HG02870 (cell line): ENCODE measurements around the gene IER3.
A peak's percentile ranks its signal among the peaks of the same experiment; 100 is the strongest.
"Not testable (repeated sequence)": the region's sequence is repeated elsewhere in the genome, so short reads cannot be mapped to it uniquely, and the experiment has no call there.

ENCODE experiments used
- ATAC-seq: cut with Tn5 transposase; IDR thresholded peaks from one replicate; pipeline ENCODE4 v1.9.1; 2021; ENCODE audit warnings: mild to moderate bottlenecking, moderate library complexity; ENCODE audit not compliant: unreplicated experiment

Gene IER3

GRCh38 chr6:30725713-30726505 lies 18.4 kb downstream of the IER3 start:
- ATAC-seq: no peak

GRCh38 chr6:30724906-30725667 lies 19.3 kb downstream of the IER3 start:
- no peak for ATAC-seq

GRCh38 chr6:30723843-30724741 lies 20.3 kb downstream of the IER3 start:
- not testable (repeated sequence) for ATAC-seq

GRCh38 chr6:30723159-30723842 lies 21.0 kb downstream of the IER3 start:
- not testable (repeated sequence) for ATAC-seq

GRCh38 chr6:30722280-30723112 lies 21.9 kb downstream of the IER3 start:
- no peak for ATAC-seq

- ATAC-seq: not testable (repeated sequence)
These were observed 22.4 kb downstream of the IER3 start for GRCh38 chr6:30722025-30722279.

GRCh38 chr6:30721198-30722024 lies 22.9 kb downstream of the IER3 start:
- ATAC-seq: peak; percentile 20

- no peak for ATAC-seq
These were observed 23.6 kb downstream of the IER3 start for GRCh38 chr6:30720738-30721197.

GRCh38 chr6:30719791-30720737 lies 24.3 kb downstream of the IER3 start, which contains the start of gene TUBB:
Gene TUBB, plus strand, starts transcription at chr6:30720352. Its CDS starts 155 bp downstream, at chr6:30720507.
- peak; percentile 46 for ATAC-seq

GRCh38 chr6:30719356-30719755 lies 25.0 kb downstream of the IER3 start:
- no peak for ATAC-seq

GRCh38 chr6:30717845-30718720 lies 26.3 kb downstream of the IER3 start:
- ATAC-seq: not testable (repeated sequence)

- peak; percentile 69 for ATAC-seq
These were observed 27.1 kb downstream of the IER3 start, which contains the start of gene MDC1 for GRCh38 chr6:30717129-30717844. Gene MDC1, minus strand, starts transcription at chr6:30717281. Its CDS starts 2,106 bp downstream, at chr6:30715175.

- ATAC-seq: no peak
These were observed 27.5 kb downstream of the IER3 start for GRCh38 chr6:30716879-30717128.

- ATAC-seq: no peak
These were observed 30.1 kb downstream of the IER3 start for GRCh38 chr6:30714263-30714662.

- no peak for ATAC-seq
These were observed 31.9 kb downstream of the IER3 start for GRCh38 chr6:30712441-30712945.

- ATAC-seq: no peak
These were observed 32.5 kb downstream of the IER3 start for GRCh38 chr6:30711758-30712380.
